Breast epithelium (tissue), 3 donors: ENCODE measurements around the gene PDIA2.

Experiments used
- POLR2A ChIP-seq: fragments of 450-650 bp; IDR thresholded peaks from one replicate; pipeline ENCODE4 v1.6.1; 2016; ENCODE audit warnings: antibody characterized with exemption, mild to moderate bottlenecking, moderate library complexity
- TF ChIP-seq, protein P1 (sequence below), 3 donors: fragments of 450-650 bp; IDR thresholded peaks; one replicate each; pipeline ENCODE4 v1.5.1; 2016 to 2017; ENCODE audit warnings: antibody characterized with exemption in 3 of 3, mild to moderate bottlenecking in 3 of 3, moderate library complexity in 3 of 3

DNA sequence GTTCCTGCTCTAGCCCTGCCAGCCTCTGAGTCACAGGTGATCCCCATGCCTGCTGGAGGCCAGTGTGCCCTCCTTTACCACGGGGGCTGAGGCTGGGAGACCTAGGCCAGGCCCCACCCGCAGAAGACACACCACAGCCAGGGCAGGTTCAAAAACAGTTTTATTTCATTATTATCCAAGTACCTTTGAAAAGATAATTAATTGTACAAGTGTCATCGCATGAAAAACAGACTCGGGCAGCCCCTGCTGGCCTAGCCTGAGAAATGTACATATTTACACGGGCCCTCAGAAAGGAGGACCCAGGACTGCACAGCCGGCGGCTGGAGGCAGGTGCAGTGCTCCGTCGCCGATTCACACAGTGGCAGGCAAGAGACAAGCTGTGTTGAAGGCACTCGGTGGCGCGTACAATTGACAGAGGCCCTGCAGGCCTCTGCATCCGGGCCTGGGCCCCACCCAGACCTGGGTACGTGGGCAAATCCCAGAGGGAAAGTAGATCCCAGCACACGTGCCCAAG is 4.4 kb downstream of the PDIA2 start:
- TF ChIP-seq, protein P1, sequence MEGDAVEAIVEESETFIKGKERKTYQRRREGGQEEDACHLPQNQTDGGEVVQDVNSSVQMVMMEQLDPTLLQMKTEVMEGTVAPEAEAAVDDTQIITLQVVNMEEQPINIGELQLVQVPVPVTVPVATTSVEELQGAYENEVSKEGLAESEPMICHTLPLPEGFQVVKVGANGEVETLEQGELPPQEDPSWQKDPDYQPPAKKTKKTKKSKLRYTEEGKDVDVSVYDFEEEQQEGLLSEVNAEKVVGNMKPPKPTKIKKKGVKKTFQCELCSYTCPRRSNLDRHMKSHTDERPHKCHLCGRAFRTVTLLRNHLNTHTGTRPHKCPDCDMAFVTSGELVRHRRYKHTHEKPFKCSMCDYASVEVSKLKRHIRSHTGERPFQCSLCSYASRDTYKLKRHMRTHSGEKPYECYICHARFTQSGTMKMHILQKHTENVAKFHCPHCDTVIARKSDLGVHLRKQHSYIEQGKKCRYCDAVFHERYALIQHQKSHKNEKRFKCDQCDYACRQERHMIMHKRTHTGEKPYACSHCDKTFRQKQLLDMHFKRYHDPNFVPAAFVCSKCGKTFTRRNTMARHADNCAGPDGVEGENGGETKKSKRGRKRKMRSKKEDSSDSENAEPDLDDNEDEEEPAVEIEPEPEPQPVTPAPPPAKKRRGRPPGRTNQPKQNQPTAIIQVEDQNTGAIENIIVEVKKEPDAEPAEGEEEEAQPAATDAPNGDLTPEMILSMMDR (IDR thresholded peaks at IDR 0.05): no peak
- TF ChIP-seq POLR2A: no peak
